HG03175 (cell line): ENCODE measurements around the gene CYB561A3.

Experiments
- ATAC-seq: cut with Tn5 transposase; IDR thresholded peaks from one replicate; pipeline ENCODE4 v1.9.1; 2021; ENCODE audit warnings: mild to moderate bottlenecking, moderate library complexity; ENCODE audit not compliant: unreplicated experiment

The CYB561A3 gene

DNA sequence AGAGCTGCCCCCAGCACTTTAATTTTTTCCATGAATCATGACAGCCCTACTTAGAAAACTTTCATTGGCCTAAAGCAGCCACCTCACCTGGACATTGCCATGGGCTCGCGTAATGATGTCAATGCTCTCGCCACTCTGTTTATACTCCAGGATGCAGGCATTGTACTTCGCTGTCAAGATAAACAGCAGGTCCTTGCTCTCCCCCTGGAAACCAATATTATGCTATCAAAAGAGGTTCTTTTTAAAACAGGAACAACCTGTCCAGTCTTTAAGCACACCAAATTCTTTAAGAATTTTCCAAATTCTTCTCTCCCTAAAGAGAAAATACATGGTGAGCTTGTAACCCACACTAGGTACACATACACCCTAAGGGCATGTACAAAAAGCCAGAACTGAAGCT, 31.8 kb downstream of the CYB561A3 start:
- ATAC-seq, result no peak

DNA sequence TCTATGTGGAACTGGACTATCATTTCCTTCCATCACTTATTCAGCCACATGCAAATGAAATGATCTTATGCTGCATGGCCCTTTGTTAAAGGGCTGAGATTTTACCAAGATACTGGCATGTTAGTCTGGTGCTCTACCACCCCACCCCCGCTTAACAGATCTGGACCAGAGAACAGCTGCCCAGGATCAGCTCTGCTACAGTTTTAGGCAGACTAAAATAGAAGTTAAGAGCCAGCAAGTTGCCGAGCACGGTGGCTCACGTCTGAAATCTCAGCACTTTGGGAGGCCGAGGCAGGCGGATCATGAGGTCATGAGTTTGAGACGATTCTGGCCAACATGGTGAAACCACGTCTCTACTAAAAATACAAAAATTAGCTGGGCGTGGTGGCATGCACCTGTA, 33.3 kb downstream of the CYB561A3 start:
- ATAC-seq, result no peak

DNA sequence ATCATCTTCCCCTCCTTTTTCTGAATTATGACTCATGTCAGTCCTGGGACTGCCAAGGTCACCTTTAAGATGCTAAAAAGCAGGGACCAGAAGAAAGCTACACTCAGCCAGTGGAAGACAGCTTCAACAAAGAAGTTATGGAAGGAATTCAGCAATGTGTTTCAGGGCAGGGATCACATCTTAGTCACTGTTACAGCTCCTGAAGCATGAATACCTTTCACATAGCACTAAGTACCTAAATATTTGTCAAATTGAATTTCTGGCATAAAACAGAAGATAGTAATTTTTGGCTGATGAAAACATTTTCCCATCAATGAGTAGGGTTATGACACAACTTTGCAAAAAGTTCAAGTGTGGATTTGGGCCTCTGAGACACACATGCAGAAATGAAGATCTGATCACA, 34.0 kb downstream of the CYB561A3 start:
- ATAC-seq, result no peak

DNA sequence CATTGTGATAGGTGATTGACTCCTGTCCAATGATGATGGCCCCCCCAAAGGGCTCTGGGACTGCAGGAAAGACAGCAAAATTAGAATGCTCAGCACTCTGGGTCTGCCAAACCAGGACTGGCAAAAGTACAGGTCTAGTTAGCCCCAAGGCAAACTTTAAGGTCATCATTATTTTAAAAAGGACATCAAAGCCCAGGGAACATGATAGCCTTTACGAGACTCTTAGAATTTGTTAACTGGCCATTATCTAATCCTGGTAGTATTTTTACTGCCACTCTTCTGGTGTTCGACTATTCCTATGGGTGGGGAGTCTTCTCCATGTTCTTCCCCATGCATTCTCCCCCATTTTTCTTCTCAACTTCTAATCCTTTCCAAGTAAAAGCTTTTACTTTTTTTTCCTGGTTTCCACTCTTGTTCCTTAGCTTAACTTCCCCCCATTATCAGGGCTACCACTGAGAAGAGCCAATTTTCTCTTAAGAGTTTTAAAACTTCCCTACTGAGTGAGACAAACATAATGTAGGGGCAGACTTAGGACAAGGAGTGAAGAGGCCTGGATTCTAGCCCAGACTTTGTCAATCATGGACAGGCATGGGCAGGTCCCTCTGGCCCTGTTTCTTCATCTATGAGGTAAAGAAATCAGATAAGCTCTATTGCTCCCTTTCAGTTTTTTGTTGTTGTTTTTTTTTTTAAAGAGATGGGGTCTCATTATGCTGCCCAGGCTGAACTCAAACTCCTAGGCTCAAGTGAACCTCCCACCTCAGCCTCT, 35.9 kb downstream of the CYB561A3 start:
- ATAC-seq, result no peak

DNA sequence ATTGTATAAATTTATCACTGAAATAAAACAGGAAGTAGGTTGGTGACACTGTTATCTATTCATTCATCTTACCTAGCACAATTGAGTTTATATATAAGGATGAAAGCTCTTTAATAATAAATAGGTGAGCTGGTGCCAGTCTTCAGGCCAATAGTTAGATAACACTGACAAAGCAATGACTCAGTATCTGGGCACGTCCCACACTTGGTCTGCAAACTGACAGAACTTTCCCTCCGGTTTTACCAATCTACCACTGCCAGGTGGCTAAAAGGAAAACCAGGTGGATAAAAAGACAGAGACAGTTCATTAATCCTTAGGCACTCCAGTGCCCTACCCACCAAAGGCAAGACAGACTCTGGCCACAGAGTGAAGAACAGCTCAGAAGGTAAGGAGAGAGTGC, 46.4 kb downstream of the CYB561A3 start:
- no peak for ATAC-seq

DNA sequence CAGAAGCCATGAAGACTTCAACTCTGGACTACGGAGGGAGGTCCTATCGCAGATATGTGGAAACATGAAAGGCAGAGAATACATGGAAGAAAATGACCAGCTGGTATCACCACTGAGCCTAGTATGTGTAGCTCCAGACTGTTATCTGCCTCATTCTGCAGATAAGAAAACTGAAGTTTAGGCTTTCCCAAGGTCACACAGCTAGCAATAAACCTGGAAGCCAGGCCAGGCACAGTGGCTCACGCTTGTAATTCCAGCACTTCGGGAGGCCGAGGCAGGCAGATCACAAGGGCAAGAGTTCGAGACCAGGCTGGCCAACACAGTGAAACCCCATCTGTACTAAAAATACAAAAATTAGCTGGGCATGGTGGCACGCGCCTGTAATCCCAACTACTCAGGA, 50.9 kb downstream of the CYB561A3 start:
- no peak for ATAC-seq

DNA sequence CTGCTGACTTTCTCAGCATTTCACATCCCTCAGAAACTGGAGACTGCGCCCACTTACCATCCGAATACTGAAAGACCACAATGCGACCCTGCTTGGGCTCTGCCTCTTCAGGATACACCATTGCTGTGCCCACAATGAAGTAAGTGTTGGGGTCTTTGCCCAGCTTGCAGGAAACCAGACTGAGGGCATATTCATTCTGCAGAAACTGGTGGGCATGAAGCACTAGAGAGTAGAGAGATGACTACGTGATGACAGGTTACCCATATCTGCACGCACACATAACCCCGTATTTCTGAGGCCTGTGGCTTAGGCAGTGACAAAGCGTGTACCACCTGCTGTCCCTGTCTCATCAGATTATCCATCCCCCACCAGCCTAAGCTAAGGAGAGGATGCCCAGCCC, 51.9 kb downstream of the CYB561A3 start:
- ATAC-seq, result no peak

DNA sequence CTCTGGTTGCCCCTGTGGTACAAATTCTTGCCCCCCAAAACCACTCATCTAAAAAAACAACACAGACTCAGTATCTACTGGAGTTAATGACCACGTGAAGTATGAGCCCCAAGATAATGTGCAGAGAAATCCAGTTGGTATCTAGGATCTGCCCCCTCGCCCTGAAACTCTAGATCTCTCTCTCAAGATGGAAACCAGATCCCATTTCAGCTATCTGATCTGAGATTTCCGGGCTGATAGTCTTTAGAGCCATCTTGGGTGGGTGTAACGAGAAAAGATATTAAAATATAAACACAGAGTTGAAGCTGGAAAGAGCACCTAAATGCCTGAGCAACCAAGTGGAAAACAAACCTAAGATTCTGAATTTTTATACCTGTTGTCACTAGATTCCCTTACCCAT, 52.5 kb downstream of the CYB561A3 start:
- ATAC-seq, result no peak

DNA sequence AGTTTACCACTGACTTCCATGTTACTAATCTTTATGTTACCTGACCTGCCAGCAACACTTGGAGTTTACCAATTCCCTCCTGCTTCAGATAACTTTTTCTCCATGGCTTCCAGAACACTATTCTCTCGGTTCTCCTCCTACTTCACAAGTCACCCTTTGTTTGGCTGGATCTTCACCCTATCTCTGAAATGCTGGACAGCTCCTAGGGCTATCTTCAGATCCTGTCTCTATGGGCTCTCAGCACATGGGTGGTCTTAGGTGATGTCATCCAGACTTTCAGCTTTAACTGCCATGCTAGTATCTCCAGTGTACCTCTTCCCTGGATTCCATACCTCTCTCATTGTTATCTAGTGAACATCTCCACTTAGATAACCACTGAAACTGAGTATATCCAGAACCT, 54.3 kb downstream of the CYB561A3 start:
- ATAC-seq, result no peak

DNA sequence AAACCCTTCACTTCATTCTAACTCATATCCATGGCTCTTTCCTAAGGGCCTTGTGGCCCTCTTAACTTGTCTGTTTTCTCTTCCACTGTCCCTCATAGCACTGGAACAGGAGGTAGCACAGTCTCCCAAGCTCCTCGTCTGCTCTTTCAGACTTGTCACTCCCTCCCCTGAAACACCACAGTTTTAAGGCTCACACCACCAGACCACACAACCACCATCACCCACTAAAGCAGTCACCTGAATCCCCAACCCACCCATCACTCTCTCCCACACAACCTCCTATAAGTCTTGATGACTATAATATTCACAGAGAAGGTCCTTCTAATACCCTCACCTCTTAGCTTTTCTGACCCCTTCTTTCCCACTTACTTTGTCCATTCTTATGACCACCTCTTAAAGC, 55.5 kb downstream of the CYB561A3 start:
- ATAC-seq, result no peak

DNA sequence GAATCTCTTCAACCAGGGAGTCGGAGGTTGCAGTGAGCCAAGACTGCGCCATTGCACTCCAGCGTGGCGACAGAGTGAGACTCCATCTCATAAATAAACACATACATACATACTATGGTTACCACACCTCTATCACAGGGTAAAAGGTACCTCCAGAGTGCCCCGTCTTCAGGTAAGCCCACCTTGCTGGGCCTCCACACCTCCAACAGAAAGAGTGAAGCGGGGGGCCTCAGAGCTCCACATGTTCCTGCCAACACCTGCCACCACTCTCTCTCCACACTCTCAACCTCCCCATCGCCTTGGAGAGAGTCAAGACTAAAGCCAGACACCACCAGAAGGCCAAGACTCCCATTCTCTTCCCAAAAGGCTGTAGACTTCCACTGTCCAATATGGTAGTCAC, 56.3 kb downstream of the CYB561A3 start:
- ATAC-seq, result no peak

DNA sequence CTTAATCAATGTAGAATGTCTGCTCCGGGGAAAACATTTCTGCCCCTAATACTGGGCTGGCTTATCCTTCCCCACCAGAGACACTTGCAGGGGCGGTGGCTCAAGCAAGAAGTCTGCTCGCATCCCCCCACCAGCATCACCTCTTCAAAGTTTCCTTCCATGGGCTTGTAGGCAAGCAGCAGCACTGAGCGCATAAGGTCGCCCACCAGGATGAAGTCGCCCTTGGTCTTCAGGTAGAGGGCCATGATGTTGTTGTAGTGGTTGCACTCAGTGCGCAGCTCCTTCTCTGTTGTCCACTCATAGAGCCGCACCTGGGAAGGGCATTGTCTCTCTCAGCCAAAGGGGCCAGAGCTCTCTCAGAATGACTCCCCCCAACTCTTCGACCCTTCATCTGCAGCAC, 58.0 kb downstream of the CYB561A3 start:
- ATAC-seq, result no peak

DNA sequence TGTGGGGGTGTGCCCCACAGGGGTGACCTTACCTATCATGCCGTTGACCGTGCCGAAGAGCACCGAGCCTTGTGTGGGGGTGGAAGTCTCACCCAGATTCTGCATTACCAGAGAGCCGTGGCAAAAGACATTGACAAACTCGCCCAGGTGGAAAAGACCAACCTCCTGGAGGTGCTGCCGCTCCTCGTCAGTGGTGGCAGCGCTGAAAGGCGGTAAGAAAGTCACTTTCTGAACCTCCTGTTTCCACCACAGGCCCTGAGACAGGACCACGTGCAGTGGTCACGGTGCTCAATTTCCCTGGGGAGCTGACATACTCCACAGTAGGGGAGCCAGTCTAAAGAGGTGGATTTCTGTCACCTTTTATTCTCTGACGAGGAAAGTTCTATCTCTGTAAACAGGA, 59.1 kb downstream of the CYB561A3 start:
- no peak for ATAC-seq
